22Rv1 (cell line): Measurements from ENCODE around the gene SPATA17.

Experiments
- H3K27ac ChIP-seq: fragments of 450-650 bp; 2 replicates; pipeline ENCODE4 v1.5.1; 2017
- ZFX ChIP-seq: fragments of 450-650 bp; IDR thresholded peaks from 2 replicates; pipeline ENCODE4 v1.6.1; 2017; ENCODE audit warnings: antibody characterized with exemption, borderline replicate concordance
- TF ChIP-seq, protein P1 (sequence below): fragments of 450-650 bp; IDR thresholded peaks from 2 replicates; pipeline ENCODE4 v1.5.1; 2017; ENCODE audit warnings: mild to moderate bottlenecking

SPATA17 gene

GRCh38 chr1:217605390-217605789 lies 25.8 kb upstream of the SPATA17 start:
- TF ChIP-seq, protein P1, sequence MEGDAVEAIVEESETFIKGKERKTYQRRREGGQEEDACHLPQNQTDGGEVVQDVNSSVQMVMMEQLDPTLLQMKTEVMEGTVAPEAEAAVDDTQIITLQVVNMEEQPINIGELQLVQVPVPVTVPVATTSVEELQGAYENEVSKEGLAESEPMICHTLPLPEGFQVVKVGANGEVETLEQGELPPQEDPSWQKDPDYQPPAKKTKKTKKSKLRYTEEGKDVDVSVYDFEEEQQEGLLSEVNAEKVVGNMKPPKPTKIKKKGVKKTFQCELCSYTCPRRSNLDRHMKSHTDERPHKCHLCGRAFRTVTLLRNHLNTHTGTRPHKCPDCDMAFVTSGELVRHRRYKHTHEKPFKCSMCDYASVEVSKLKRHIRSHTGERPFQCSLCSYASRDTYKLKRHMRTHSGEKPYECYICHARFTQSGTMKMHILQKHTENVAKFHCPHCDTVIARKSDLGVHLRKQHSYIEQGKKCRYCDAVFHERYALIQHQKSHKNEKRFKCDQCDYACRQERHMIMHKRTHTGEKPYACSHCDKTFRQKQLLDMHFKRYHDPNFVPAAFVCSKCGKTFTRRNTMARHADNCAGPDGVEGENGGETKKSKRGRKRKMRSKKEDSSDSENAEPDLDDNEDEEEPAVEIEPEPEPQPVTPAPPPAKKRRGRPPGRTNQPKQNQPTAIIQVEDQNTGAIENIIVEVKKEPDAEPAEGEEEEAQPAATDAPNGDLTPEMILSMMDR = no peak
- no peak for TF ChIP-seq ZFX
- no peak overlapping the region for H3K27ac ChIP-seq

- TF ChIP-seq, protein P1 = no peak
- no peak for TF ChIP-seq ZFX
- no peak overlapping the region for H3K27ac ChIP-seq
Observed at GRCh38 chr1:217614200-217614712, 16.9 kb upstream of the SPATA17 start.

DNA sequence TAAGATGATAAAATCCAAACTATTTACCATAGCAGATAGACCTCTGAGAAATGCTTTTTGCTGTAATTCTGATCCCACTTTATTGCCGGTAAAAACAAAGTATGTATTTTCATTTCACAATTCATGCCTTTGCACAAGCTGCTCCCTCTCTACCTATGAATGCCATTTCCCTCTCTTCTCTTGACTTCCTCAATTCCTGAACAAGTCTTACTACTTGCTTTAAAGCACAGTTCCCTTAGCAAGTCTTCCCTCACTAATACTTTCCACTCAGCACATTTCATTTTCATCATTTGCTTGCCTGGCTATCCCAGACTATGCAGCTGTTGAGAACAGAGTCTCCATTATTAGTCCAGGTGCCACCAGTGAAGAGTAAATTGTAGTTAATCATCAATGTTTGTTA lies 14.0 kb upstream of the SPATA17 start:
- TF ChIP-seq ZFX = no peak
- TF ChIP-seq, protein P1 = no peak
- H3K27ac ChIP-seq = no peak overlapping the region

DNA sequence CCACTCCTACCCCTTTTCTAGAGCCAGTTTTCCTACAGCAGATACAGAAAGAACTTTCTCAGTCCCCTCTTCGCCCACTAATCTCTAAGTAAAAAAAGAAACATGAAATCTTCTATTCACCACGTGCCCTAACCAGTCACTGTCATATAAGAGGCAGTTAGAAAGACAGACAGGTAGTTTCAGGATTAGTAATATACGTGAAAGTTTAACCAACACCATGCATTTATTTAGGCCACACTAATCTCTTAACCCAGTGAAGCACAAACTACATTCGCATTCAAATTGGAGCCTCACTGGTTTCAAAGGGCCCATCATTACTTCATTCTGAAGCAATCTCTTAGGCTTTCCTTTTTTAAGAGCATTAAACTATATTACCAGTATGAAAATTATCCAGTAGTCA lies 10.3 kb upstream of the SPATA17 start:
- H3K27ac ChIP-seq = no peak overlapping the region
- no peak for TF ChIP-seq ZFX
- TF ChIP-seq, protein P1 = no peak

DNA sequence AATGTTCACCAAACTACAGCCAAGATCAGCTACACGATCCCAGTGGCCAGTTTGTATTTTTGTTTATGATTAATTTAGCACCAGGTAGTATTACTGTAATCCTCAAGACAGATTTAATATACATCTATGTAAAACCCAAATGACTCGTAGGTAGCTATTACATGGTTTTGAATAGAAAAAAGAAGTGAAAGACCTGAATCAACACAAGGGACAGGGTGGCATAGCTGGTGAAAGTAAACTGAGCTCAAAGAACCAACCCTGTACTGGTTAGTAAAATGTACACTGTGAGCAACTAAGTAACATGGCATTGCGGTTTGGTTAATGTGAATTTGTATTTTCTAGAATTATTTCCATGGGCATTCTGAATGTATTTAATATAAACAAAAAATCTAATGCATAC lies 9.1 kb upstream of the SPATA17 start:
- TF ChIP-seq, protein P1 = no peak
- no peak for TF ChIP-seq ZFX
- H3K27ac ChIP-seq = no peak overlapping the region

GRCh38 chr1:217626321-217626720 lies 4.8 kb upstream of the SPATA17 start:
- no peak for TF ChIP-seq ZFX
- TF ChIP-seq, protein P1 = no peak
- no peak overlapping the region for H3K27ac ChIP-seq

DNA sequence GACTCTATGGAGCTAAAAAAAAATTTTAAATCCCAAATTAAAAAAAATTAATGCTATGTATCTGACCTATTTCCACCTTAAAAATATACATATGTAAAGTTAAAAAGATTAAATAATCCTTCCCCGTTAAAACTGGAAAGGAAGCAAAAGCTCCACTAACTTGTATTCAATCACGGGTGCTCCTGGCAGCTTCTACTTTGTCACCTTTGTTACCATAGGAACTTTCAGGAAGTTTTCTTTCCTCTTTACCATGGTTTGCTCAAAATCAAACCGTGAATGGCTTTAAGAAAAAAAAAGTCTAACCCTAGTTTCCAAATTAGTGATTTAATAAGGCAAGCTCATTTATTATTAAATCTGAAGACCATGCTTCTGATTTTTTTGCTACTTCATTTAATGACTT lies 3.7 kb upstream of the SPATA17 start:
- TF ChIP-seq, protein P1 = no peak
- TF ChIP-seq ZFX = no peak
- no peak overlapping the region for H3K27ac ChIP-seq
